ENCODE data around the gene TOP1. TPM values are rescaled to one million over a fixed set of nuclear protein-coding genes. Genes with fewer than 3 reads are reported as not detected.
A peak's percentile ranks its signal among the peaks of the same experiment; 100 is the strongest.

TOP1 gene
- polyA plus RNA-seq, 1 experiment: 4.0 TPM

DNA sequence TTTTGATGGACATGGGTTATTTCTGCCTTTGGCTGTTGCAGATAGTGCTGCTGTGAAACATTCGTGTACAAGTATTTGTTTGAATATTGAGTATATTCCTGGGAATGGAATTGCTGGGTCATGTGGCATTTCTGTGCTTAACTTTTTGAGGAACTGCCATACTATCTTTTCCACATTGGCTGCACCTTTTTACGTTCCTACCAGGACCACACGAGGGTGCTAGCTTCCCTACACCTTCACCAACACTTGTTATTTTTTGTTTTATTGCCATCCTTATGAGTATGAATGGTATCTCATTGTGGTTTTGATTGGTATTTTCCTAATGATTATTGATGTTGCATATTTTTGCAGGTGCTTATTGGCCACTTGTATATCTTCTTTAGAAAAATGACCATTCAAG, 60.9 kb downstream of the TOP1 start:
- Histone ChIP-seq H3K27me3 (ENCODE audit: control insufficient read depth, insufficient read depth, low read length) (no peaks in the 10 kb centered on the region), H3K36me3 (ENCODE audit: control insufficient read depth, insufficient read depth, low read length) (peaks cover 10% of the 10 kb centered on the region), H3K4me3 (ENCODE audit: low read depth, low read length) (no peak overlapping the region)
- no peak for DNase-seq (ENCODE audit: low read depth)
- TF ChIP-seq, protein P1, sequence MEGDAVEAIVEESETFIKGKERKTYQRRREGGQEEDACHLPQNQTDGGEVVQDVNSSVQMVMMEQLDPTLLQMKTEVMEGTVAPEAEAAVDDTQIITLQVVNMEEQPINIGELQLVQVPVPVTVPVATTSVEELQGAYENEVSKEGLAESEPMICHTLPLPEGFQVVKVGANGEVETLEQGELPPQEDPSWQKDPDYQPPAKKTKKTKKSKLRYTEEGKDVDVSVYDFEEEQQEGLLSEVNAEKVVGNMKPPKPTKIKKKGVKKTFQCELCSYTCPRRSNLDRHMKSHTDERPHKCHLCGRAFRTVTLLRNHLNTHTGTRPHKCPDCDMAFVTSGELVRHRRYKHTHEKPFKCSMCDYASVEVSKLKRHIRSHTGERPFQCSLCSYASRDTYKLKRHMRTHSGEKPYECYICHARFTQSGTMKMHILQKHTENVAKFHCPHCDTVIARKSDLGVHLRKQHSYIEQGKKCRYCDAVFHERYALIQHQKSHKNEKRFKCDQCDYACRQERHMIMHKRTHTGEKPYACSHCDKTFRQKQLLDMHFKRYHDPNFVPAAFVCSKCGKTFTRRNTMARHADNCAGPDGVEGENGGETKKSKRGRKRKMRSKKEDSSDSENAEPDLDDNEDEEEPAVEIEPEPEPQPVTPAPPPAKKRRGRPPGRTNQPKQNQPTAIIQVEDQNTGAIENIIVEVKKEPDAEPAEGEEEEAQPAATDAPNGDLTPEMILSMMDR (IDR thresholded peaks at IDR 0.05; ENCODE audit: insufficient read depth, low read depth, low read length): no peak
- ChIA-PET CTCF (interaction anchor here (1.3 kb wide), 1 partner anchor 126 kb away, joined by 3 read pairs; no protein-coding TSS in a partner anchor), POLR2A (no interaction called here)

DNA sequence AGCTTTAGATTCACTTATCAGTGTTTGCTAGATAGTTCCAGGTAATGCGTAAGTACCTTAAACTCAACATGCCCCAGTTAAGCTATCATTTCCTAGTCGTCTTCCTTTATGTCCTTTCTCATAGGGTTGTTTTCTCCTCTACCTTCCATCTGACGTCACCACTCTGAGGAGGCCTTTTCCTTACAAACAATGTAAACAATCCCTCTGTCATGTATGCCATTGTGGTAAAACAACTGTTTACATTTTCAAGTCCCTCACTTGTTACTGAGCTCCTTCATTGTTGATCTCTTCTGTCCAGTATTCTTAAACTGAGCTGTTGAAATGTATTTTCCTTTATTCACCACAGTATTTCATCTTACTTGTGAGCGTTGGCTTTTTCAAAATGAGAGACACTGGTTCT, 63.3 kb downstream of the TOP1 start:
- Histone ChIP-seq H3K27me3 (ENCODE audit: control insufficient read depth, insufficient read depth, low read length) (no peaks in the 10 kb centered on the region), H3K4me3 (ENCODE audit: low read depth, low read length) (no peak overlapping the region), H3K36me3 (ENCODE audit: control insufficient read depth, insufficient read depth, low read length) (peaks cover 6% of the 10 kb centered on the region)
- ChIA-PET CTCF (interaction anchor here (0.9 to 3.0 kb wide), 2 partner anchors 102 to 124 kb away, joined by 3 to 16 read pairs; no protein-coding TSS in a partner anchor), POLR2A (no interaction called here)
- TF ChIP-seq, protein P1 (IDR thresholded peaks at IDR 0.05; ENCODE audit: insufficient read depth, low read depth, low read length): no peak
- no peak for DNase-seq (ENCODE audit: low read depth)

DNA sequence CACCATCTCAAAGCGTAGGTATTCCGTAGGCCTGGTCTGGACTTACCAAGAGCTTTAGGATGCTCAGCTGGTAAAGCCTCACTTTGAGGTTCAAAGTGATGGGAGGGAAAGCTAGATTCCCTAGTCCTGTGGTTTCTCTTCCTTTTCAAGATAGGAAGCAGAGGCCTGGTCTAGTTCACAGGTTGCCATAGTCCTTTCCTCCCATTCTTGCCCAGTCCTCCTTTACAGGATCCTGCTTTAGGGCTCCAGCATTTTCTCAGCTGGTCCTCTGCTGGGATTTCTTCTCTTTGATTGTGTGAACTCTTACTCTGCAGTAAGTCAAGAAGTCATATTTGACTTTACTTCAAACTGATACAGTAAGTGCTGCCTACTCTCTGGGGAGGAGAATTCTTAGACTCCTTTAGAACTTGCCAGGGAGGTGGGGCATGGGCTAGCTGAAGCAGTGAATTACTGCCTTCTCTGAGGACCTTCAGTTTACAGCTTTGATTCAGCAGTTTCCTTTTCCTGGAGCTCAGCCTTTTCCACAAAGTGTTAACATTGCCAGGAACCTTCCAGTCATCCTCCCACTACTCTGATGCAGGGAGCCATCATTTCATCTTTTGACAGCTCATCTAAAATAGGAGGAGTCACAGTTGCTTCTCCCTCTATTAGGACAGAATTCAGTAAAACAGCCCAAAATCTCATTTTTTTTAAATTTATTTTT, 65.9 kb downstream of the TOP1 start:
- ChIA-PET CTCF (interaction anchor here (0.6 to 5.6 kb wide), 30 partner anchors 8 to 246 kb away, joined by 3 to 74 read pairs (median 5); partner anchors contain the start of gene LPIN3), POLR2A (no interaction called here)
- Histone ChIP-seq H3K36me3 (ENCODE audit: control insufficient read depth, insufficient read depth, low read length) (peaks cover 6% of the 10 kb centered on the region), H3K27me3 (ENCODE audit: control insufficient read depth, insufficient read depth, low read length) (no peaks in the 10 kb centered on the region), H3K4me3 (ENCODE audit: low read depth, low read length) (no peak overlapping the region)
- TF ChIP-seq, protein P1 (IDR thresholded peaks at IDR 0.05; ENCODE audit: insufficient read depth, low read depth, low read length): no peak
- no peak for DNase-seq (ENCODE audit: low read depth)

DNA sequence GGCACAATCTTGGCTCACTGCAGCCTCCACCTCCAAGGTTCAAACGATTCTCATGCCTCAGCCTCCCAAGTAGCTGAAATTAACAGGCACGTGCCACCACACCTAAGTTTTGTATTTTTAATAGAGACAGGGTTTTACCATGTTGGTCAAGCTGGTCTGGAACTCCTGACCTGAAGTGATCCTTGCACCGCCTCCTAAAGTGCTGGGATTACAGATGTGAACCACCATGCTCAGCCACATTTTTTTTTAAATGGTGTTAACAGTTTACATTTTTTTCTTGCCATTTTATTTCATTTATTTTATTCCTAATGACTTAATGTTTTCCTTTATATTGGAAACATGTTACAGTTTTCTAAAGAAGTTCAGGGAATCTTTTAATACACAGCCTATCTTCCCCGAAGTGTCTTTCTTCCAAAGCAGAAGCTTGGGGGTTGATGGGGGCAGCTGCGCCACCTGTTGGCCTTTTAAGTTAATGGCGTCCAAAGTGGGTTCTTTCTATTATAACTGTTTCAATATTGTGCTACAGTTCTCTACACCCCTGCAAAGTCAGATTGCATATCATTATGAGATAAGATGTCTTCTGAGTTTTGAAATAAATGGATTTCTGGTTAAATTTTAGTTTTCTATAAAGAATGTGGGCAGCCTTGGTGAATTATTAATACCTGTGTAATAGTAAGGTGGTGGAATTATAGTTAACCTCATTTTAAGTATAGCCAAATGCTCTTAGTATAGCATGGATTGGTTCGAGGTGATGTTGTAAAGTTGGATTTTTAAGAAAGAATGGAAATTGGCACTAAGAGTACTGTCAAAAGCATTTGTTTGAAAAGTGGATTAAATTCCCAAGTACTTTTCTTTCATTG, 66.7 kb downstream of the TOP1 start:
- Histone ChIP-seq H3K27me3 (ENCODE audit: control insufficient read depth, insufficient read depth, low read length) (no peaks in the 10 kb centered on the region), H3K4me3 (ENCODE audit: low read depth, low read length) (no peak overlapping the region), H3K36me3 (ENCODE audit: control insufficient read depth, insufficient read depth, low read length) (peaks cover 10% of the 10 kb centered on the region)
- TF ChIP-seq, protein P1 (IDR thresholded peaks at IDR 0.05; ENCODE audit: insufficient read depth, low read depth, low read length): peak; percentile 85
- ChIA-PET CTCF (interaction anchor here (0.6 to 5.6 kb wide), 31 partner anchors 8 to 245 kb away, joined by 3 to 74 read pairs (median 5); partner anchors contain the start of gene LPIN3), POLR2A (no interaction called here)
- DNase-seq (ENCODE audit: low read depth): no peak

DNA sequence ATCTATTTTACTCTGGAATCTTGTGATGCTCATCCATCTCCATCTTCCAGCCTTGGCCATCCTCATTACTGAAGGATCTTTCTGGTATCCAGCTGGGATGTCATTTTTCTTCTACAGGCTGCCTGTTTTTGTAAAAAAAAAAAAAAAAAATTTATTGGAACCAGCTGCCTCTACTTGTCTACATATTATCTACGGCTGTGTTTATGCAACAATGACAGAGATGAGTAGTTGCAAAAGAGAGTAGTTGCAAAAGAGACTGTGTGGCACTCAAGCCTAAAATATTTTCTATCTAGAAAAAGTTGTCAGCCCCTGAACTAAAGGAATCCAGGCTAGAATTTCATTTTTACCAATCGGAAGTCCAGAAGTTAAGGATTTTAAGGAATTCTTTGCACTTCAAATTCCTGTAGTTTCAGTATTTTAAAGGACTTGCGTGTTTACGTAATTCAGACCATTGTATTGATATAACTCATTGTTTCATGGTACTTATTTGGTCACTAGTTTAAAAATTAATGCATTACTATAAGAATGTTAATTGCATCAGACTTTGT, 70.2 kb downstream of the TOP1 start:
- TF ChIP-seq, protein P1 (IDR thresholded peaks at IDR 0.05; ENCODE audit: insufficient read depth, low read depth, low read length): no peak
- H3K4me3 ChIP-seq (ENCODE audit: low read depth, low read length): no peak overlapping the region
- H3K27me3 ChIP-seq (ENCODE audit: control insufficient read depth, insufficient read depth, low read length): no peaks in the 10 kb centered on the region
- peak; percentile 62 for DNase-seq (ENCODE audit: low read depth)
- peaks cover 10% of the 10 kb centered on the region for H3K36me3 ChIP-seq (ENCODE audit: control insufficient read depth, insufficient read depth, low read length)
- ChIA-PET POLR2A (no interaction called here), CTCF (interaction anchor here (0.6 to 5.6 kb wide), 7 partner anchors 12 to 260 kb away, joined by 3 to 74 read pairs (median 3); no protein-coding TSS in a partner anchor)

Data from BJ (cell line).